Dedifferentiated amniotic fluid mesenchymal stem cell (primary cell): ENCODE measurements around the gene PLK5.
A peak's percentile ranks its signal among the peaks of the same experiment; 100 is the strongest.
"Not testable (repeated sequence)": the region's sequence is repeated elsewhere in the genome, so short reads cannot be mapped to it uniquely, and the experiment has no call there.

Source experiments
- DNase-seq: peaks from one replicate; pipeline ENCODE4 v3.0.0-alpha.2; 2016; ENCODE audit errors: extremely low spot score

PLK5 gene

DNA sequence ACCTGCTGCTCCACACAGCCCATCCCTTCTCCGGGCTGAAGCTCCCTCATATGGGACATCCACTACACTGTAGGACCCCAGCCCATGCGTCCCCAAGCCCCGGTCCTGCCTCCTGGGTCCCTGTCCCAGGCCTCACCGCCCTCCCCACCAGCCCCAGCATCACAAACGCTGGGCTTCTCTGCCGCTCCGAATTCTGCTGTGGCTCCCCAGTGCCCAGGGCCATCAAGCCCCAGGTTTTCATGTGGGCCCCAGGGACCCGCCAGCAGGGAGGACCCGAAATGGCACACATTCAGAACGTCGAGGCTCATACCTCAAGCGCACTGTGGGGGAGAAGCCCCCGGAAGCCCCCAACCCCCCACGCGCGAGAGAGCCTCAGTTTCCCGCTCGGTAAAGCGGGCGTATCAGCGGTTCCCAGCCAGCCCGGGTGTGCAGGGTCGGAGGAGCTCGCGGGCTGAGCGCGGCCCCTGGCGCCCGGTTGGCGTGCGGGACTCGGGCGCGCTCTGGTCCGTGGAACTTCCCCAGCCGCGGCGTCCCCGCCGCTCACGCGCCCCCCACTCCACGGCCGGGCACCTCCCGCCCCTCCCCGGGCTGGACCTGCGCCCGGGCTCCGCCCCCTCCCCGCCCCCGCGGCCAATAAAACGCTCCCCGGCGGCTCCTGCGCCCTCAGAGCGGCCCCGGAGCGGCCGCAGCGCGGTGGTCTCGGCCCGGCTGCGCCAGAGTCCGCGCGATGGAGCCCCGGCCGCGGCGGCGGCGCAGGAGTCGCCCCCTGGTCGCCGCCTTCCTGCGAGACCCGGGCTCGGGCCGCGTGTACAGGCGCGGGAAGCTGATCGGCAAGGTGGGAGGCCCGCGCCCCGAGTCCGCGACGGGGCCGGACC is at the start of gene PLK5:
TSS of gene PLK5 (plus strand) at position 666 of the 875 bp plus-strand sequence. CDS start 2,920 bp downstream, outside the sequence.
- no peak for DNase-seq

- DNase-seq: no peak
Measured at GRCh38 chr19:1474765-1475351, 49.0 kb upstream of the PLK5 start.

GRCh38 chr19:1475751-1476437 is 48.0 kb upstream of the PLK5 start:
- DNase-seq: no peak

- DNase-seq: not testable (repeated sequence)
Measured at GRCh38 chr19:1477056-1477455, 46.8 kb upstream of the PLK5 start.

DNA sequence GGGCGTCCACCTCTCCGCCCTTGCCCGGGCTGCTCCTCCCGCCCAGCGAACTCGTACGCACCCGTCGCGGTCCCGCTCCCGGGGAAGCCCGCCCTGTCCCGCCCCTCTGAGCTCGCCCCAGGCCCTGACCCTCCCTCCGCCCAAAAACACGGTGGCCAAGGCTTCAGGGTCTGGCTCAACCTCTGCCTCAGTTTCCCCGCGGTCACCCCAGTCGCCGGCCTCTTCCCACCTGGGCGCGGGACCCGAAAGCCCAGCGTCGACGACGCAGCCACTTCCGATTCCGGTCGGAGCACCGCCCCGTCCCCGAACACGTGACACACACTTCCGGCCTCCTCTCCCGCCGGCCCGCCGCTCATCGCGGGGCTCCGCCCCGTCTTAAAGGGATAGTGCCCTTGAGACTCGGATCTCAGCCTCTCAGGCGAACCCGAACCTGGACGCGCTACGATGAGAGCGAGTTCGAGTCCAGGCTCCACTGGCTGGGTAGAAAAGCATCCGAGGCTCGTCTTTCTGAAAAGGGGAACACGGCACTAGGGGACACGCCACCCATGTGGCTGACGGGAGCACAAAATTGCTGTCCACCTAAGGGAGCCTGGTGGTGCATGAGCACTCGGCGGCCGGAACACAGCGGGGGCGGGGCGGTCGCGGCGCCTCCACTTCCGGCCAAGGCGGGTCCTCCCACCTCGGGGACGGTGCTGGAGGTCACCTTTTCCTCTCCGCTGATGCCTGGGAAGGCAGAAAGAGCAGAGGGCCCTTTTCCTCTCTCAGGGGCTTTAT is 44.8 kb upstream of the PLK5 start, which contains the start of gene C19orf25:
TSS of gene C19orf25 (minus strand) at position 282 of the 774 bp plus-strand sequence. CDS start 312 bp downstream, outside the sequence.
- peak; percentile 90 for DNase-seq

DNA sequence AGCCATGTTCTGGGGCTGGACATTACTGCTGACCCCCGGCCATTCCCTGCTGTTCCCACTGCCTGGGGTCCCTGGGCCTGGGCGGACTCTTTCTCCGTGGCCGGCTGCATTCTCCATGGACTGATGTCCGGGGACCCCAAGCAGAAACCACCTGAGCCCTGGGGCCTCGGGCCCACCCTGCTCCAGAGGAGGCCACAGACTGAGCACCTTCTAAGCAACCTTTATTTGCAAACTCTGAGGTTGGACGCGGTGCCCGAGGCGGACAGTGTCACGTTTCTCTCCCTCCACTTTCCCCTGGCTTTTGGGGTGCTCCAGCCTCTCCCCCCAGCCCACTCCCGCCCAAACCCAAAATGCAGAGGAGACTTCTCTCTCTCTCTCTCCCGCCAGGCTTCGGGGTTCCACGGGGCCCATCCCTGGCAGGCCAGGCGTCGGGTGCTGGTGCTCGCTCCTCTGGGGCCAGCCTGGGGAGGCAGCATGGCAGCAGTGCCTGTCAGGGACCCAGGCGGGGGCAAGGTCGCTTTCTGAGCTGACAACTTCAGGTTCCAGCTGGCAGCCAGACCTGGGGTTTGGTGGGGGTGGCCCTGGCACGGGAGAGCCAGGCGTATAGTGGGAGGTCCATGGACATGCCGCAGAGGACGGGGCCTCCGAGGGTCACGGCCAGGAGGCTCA is 42.5 kb upstream of the PLK5 start:
- DNase-seq: no peak

GRCh38 chr19:1481893-1482360 is 42.0 kb upstream of the PLK5 start:
- DNase-seq: no peak

- no peak for DNase-seq
Measured at GRCh38 chr19:1482361-1483130, 41.3 kb upstream of the PLK5 start.

GRCh38 chr19:1483131-1483978 is 40.5 kb upstream of the PLK5 start:
- no peak for DNase-seq

DNA sequence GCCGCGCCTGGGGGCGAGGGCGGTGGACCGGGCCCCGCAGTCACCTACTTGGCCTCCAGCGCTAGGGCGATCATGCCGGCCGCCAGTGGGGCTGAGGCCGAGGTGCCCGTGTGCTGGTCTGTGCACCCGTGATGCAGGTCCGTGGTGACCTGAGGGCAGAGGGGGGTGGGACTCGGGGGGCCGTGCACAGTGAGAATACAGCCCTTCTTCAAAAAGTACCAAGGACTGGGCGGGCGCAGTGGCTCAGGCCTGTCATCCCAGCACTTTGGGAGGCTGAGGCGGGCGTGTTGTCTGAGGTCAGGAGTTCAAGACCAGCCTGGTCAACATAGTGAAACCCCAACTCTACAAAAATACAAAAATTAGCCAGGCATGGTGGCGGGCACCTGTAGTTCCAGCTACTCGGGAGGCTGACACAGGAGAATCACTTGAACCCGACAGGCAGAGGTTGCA is 39.9 kb upstream of the PLK5 start:
- no peak for DNase-seq

- DNase-seq: no peak
Measured at GRCh38 chr19:1486720-1487575, 36.9 kb upstream of the PLK5 start.

DNA sequence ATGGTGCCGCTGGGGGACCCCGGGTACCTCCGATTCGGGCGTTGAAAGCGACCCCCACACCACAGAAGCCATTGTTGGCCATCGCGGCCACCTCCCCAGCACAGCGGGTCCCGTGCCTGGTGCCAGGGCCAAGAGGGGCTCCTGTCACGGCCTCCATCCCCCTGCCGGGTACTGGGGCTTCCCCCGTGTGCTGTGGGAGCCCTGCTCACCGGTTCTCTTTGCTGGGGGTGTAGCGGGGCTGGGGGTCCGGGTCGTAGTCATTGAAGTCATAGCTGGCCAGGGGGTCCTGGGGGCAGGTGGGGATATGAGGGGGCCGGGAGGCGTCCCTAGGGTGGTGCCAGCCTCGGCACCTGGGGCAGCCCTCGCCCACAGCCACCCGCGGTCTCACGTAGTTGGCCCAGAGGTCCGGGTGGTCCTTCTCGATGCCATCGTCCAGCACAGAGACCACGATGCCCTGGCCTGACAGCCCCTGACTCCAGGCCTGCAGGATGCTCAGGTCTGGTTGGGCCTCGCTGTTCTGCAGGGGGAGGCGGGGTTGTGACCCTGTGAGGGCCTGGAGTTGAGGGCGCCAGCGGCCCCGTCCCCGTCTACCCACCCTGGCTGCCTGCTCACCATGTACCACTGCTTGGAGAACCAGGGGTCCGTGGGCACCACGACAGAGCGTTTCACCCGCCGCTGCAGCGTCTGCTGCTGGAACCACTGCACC is 36.1 kb upstream of the PLK5 start:
- DNase-seq: no peak

DNA sequence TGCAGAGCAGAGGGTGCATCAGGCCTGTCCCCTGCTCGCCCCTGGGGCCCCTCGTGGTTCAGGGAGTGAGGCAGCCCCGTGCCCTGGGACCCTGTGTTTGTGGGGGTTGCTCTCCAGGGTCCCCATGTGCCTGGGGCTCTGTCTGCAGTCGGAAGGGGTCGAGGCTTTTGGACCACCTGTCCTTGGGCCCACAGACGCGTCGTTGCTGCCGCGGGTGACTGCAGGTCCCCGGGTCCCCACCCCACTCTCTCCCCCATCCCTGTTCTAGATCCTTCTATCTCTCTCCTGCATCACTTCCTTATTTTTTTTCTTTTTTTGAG is 35.6 kb upstream of the PLK5 start:
- DNase-seq: no peak

DNA sequence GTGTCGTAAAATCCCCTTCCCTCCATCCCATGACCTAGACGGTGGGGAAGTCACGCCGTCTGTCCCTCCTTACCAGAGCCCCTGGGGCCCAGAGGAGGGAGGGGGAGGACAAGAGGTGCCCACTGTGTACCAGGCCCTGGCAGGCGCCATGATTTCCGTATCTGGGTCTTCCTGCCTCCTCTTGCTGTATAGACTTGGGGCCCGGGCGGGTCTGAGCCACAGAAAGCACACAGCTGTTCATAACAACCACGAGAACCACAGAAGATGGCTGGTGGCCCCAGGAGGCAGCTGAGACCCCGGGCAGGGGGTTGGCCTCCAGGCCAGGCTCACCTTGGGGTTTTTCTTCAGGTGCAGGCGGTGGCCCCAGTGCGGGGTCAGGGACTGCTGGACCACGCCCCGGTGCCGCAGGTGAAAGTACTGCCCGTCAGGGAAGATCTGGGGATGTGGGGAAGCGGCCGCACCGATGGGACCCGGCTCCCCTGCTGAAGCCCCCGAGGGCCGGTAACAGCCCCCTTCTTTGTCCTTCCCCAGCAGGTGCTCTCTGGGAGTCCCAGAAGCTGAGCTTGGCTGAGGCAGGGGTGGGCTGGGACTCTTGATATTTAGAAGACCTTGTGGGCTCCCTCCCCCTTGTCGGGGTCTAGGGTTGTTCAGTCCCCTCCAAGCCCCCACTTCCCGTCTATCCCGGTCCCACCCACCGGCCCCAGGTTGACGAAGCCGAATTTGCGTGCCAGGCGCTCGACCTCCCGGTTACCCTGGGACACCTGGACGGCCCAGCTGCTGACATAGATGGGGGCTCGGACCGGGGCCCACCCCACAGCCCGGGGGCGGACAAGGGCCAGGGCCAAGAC is 34.2 kb upstream of the PLK5 start:
- no peak for DNase-seq

GRCh38 chr19:1490311-1491113 is 33.4 kb upstream of the PLK5 start, which contains the start of gene PCSK4:
PCSK4 (minus strand) TSS chr19:1490350; CDS start chr19:1490346, 4 bp downstream.
- DNase-seq: peak; percentile 98
